SIG-M5 treated with dmso at 0.1 percent for 504 hours (cell line): ENCODE measurements around the gene SLITRK1.

Experiments
- DNase-seq: peaks from one replicate; lab custom pipeline; 2025; ENCODE audit not compliant: unreplicated experiment; lab: John Stamatoyannopoulos, UW

SLITRK1 gene

DNA sequence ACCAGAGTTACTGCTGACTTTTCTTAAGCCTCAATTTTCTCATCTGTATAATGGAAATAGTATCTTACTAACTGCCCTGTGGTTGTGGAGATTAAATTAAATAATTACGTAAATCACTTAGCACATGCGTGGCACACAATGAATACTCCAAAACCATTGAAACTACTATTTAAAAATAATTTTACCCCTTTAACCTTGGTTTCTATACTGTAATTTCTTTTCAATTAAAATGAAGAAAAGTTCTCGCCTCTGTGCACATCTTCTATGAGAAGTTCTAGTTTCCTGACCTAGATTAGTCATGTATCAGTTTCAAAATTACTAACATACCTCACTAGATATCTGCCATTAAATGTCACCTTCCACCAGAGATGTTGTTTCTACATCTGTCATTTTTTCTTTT lies 5.7 kb downstream of the SLITRK1 start:
- no peak for DNase-seq

DNA sequence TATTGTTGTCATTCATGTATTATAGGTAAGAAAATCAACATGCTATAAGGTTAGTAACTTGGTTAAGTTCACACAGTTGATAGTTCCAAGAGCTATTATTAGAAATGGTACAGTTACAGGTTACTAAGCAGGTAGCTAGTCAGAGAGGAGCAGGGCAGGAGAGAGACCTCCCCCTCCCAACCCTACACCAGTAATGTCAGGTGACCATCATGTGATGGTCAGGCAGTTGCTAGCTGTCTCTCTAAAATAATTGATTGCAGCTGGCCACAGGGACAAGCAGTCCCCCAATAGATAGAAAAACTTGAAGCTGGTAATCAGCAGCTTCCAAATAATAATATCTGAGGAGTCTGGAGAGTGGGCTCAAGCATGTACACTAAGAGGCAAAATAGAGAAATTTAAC lies 14.6 kb downstream of the SLITRK1 start:
- DNase-seq: no peak

DNA sequence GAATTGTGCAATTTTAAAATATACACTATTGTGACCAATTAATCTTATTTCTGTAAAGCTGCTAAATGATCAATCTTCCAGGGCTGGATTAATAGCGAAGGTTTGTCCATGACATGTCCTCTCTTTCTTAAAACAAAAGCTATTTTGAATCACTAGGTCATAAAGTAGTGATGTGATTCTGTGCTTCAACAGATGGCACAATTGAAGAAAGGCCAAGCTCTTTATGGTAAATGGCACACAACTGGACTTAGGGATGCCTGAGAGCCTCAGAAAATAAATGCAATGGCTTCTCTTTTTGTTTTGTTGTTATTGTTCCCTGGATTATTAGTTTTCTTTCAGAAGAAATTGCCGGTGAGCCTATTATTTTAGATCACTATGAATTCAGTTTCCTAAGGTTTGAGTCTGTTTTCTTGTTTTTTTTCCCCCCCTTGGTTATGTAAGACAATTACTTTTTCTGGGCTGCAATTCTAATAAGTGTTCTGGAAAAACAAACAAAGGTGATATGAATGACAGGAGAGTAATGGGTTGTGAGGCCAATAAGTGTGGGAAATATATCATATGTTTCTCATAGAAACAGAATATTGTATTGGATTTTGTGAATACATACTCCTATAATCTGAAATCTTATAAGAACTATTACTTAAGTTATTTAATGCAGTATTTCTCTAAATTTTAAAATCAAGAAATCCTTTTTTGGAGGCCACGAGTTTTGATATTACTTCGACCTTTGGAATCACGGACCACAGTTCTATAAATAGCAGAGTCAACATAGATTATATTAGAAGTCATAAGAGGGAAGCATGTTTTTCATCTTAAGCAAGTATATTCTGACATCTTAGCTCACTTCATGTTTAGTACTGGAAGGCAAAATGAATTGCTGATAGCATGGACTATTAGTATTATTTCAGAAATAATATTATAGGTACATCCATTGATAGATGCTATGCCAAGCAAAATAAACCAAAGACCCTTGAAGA lies 16.8 kb downstream of the SLITRK1 start:
- DNase-seq: no peak

- DNase-seq: no peak
These were observed 28.5 kb downstream of the SLITRK1 start for GRCh38 chr13:83853771-83854170.

DNA sequence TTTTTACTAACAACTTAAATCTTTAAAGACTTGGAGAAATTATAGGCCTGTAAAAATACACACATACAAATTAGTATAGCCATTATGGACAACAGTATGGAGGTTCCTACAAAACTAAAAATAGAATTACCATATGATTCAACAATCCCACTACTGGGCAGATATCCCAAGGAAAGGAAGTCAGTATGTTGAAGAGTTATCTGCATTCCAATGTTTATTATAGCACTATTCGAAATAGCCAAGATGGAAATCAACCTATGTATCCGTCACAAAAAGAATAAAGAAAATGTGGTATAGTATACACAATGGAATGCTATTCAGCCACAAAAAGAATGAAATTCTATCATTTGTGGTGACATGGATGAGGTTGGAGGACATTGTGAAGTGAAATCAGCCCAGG lies 37.2 kb downstream of the SLITRK1 start:
- no peak for DNase-seq

DNA sequence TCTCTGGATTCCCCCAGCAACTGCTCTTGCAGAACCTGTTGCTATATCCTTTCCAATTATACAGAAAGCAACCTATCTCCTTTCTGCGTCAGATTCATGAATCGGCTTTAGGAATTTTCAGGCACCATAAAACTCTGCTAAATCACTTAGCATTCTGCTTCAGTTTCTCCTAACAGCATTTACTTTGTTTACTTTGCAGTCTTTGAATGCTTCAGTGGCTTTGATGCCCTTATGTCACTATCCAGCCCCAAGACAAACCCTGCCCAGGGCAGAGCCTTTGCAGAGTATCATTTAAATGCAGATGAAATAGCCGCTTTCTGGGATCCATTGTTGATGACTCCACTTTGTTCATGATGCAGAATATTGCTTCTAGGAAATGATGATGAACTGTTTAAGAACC lies 43.1 kb downstream of the SLITRK1 start:
- DNase-seq: no peak

- DNase-seq: peak; percentile 7
These were observed 50.5 kb downstream of the SLITRK1 start for GRCh38 chr13:83831796-83832195.

DNA sequence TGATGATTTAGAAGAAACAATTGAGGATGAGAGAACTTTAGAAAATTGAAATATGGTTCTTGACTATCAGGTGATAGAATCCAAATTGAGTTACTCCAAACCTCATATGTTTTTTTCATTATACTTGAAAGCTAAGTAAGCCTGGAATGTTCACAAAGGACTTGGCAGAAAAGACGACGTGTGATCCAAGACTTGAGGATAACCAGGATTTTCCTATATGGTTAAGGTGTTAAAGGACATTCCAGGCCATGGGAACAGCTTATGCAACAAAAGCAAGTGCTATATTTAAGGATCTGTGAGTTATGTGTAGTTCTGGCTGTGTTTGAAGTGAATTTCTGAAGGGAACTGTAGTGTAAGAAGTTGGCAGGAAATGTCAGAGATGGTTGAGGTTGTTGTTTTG lies 52.5 kb downstream of the SLITRK1 start:
- DNase-seq: no peak

- no peak for DNase-seq
These were observed 54.9 kb downstream of the SLITRK1 start for GRCh38 chr13:83827338-83827737.
